NB4 (cell line): ENCODE measurements around the gene RAB3IL1.

Source experiments
- DNase-seq: peaks from one replicate; pipeline ENCODE4 v3.0.0; 2010; ENCODE audit warnings: low read depth
- H3K4me3 ChIP-seq: one replicate; pipeline ENCODE4 v1.5.1; 2011; ENCODE audit warnings: mild to moderate bottlenecking, low read depth, low read length, moderate library complexity
- MYC ChIP-seq: IDR thresholded peaks from 2 replicates; pipeline ENCODE4 v1.6.1; 2011; ENCODE audit warnings: low read depth, low read length
- POLR2A ChIP-seq: IDR thresholded peaks from 2 replicates; pipeline ENCODE4 v1.6.1; 2011; ENCODE audit warnings: mild to moderate bottlenecking; ENCODE audit not compliant: insufficient read length; ENCODE audit errors: extremely low read depth
- TF ChIP-seq, protein P1 (sequence below): IDR thresholded peaks from one replicate; pipeline ENCODE4 v1.5.1; 2012; ENCODE audit warnings: low read depth, low read length
- TF ChIP-seq, protein P2 (sequence below): IDR thresholded peaks from 2 replicates; pipeline ENCODE4 v1.6.1; 2011; ENCODE audit warnings: low read depth, low read length

Gene RAB3IL1

DNA sequence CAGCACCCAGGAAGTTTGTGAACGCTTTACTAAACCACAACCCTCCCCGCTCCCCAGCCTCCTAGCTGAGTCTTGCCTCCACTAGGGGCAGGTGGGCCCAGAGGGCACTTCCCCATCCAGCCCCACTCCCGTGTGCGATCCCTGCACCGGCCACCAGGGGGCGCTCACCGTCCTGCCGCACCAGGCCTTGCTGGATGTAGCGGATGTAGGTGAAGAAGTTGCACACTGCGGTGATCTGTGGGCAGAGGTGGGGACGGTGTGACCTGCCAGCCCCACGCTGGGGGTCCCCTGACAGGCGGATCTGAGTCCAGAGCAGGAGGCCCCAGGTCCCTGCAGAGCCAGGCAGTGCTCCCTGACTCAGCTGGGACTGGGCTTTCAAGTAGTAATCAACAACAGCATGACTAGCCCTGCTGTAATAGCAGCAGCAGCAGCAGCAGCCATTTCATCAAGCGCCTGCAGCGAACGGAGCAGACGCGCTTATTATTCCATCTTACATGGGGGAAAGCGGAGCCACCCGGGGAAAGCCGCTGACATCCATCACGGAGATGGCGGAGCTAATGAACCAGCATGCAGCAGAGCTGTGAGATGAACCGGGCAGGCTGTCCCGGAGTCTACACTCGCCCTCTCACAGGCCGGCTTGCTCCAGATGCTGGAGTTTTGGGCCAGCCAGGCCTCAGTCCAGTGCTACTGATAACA lies 18.1 kb downstream of the RAB3IL1 start:
- no peak for TF ChIP-seq POLR2A
- TF ChIP-seq, protein P1, sequence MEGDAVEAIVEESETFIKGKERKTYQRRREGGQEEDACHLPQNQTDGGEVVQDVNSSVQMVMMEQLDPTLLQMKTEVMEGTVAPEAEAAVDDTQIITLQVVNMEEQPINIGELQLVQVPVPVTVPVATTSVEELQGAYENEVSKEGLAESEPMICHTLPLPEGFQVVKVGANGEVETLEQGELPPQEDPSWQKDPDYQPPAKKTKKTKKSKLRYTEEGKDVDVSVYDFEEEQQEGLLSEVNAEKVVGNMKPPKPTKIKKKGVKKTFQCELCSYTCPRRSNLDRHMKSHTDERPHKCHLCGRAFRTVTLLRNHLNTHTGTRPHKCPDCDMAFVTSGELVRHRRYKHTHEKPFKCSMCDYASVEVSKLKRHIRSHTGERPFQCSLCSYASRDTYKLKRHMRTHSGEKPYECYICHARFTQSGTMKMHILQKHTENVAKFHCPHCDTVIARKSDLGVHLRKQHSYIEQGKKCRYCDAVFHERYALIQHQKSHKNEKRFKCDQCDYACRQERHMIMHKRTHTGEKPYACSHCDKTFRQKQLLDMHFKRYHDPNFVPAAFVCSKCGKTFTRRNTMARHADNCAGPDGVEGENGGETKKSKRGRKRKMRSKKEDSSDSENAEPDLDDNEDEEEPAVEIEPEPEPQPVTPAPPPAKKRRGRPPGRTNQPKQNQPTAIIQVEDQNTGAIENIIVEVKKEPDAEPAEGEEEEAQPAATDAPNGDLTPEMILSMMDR, result peak; percentile 100
- TF ChIP-seq, protein P2, sequence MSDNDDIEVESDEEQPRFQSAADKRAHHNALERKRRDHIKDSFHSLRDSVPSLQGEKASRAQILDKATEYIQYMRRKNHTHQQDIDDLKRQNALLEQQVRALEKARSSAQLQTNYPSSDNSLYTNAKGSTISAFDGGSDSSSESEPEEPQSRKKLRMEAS, result peak; percentile 59
- no peak overlapping the region for H3K4me3 ChIP-seq
- peak; percentile 91 for DNase-seq

DNA sequence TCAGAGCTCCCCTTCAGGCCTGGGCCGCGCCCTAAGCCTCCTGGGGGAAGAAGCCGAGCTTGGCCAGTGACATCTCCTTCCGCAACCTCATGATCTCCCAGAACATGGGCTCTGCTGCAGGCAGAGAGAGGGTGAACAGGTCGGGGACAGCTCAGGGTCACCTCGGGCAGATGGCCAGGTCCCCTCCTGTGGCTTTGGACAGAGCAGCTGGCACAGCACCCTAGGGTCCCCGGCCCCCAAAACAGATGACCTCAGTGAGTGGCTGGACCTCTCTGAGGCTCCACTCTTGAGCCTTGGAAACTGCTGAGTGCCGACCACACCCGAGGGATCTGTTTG lies 19.2 kb downstream of the RAB3IL1 start:
- TF ChIP-seq MYC (no peak), POLR2A (no peak)
- TF ChIP-seq, protein P1, result no peak
- TF ChIP-seq, protein P2, result no peak
- H3K4me3 ChIP-seq, result no peak overlapping the region
- DNase-seq, result no peak

DNA sequence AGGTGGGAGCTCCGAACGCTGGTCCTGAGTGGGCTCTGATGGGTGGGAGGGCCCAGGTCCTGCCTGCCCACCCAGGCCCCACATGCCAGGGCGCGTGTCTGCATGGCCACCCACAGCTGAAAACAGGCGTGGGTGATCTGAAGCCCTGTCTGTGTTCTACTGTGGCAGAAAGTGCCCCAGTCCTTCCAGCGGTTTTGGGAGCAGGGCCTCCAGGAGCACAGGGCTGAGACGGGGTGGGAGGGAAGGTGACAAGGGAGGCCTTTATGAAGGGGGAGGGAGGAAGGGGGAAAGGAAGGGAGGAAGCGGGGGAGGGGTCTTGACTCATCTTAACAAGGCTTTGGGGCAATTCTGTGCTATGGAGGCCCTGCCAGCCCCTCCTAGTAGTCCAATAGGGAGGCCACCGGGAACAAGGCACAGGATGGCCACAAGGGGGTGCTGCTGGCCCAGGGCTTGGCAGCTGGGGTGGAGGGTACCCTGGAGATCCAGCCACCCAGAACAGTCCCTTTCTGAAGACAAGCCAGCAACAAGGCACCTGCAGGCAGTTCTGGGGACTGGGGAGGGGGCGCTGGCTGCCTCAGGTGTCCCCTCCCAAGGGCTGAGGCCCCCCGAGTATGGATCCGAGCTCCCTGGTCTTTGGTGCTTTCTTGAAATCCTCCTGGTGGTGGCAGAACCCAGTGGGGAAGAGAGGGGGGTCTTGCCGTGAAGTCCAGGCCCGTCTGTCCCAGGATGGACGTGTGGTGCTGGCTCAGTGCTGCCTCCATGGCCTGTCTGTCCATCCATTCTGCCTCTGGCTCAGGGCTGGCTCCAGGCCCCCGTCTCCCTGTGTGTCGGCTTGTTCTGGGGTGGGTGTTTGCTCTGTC lies 19.7 kb downstream of the RAB3IL1 start:
- DNase-seq, result peak; percentile 85
- TF ChIP-seq, protein P1, result peak; percentile 87
- TF ChIP-seq POLR2A (no peak), MYC (no peak)

DNA sequence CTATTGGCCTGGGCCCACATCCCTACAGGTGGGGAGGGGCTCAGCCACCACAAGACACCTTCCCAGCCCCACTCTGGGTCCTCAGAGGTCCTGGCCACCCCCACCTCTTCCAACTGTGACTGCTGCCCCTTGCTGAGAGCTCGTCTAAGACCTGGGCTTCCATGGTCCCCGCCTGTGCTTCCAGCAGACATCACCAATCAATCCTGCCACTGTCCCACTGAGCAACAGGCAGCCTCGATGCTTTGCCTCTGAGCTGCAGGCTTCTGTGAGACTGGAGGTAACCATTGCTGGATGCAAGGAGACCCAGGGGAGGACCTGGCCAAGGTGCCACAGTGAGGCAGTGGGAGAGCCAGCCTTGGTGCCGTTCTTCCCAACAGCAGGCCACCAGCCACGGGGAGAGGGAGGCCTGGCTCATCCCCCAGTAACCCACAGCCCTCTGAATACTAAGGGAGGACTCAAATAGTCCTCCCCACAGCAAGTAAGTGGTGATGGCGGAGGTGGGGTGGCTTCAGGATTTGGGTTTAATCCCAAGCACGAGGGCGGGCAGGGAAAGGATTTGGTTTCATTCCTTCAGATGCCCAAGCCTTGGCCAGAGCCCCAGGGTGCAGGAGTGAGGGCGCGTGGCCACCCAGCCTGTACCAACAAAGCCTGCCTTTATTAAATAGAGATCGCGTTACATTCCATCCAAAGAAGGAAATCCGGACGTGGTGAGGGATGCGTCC lies 20.5 kb downstream of the RAB3IL1 start:
- DNase-seq, result no peak
- TF ChIP-seq, protein P1, result no peak
- TF ChIP-seq, protein P2, result no peak
- TF ChIP-seq MYC (no peak), POLR2A (no peak)
- no peak overlapping the region for H3K4me3 ChIP-seq

More for the DNA sequence above, 19.7 kb downstream of the RAB3IL1 start:
- no peak overlapping the region for H3K4me3 ChIP-seq

DNA sequence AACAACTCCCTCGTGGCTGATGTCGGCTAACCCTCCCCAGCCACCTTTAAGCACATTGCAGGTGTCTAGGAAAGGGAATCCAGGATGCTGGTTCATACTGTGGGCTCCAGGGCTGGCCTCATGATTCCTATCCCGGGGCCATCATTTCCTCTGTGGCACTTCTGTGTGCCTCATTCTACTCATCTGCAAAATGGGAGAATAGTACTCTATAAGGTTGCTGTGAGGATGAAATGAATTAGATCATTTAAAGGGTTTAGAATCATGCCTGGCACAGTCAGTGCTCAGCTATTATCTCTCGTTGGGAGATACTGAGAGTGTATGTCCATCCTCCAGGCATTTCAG lies 21.7 kb downstream of the RAB3IL1 start:
- H3K4me3 ChIP-seq, result no peak overlapping the region
- no peak for DNase-seq
- no peak for TF ChIP-seq MYC
- TF ChIP-seq, protein P1, result no peak
- TF ChIP-seq, protein P2, result no peak
- TF ChIP-seq POLR2A, result no peak
